HG03432 (cell line): ENCODE data around the gene CAMTA1.

ENCODE experiments used
- ATAC-seq: cut with Tn5 transposase; IDR thresholded peaks from one replicate; pipeline ENCODE4 v1.9.1; 2021; ENCODE audit warnings: mild to moderate bottlenecking, moderate library complexity; ENCODE audit not compliant: unreplicated experiment

CAMTA1 gene

DNA sequence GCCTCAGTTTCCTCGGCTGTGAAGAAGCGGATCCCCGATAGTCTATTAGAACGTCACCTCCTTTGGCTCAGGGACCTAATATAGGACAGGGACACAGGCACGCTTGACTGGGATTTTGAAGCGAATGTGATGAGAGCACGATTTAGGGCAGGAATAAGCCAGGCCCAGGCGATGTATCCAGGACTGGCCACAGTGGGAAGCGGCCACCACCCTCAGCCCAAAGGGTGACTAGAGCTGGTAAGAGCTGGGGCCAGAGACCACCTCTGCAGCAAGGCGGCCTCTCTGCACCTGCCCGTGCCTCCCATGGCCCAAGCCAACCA lies 885.9 kb downstream of the CAMTA1 start:
- no peak for ATAC-seq

GRCh38 chr1:7671676-7672075 lies 886.4 kb downstream of the CAMTA1 start:
- ATAC-seq: no peak

DNA sequence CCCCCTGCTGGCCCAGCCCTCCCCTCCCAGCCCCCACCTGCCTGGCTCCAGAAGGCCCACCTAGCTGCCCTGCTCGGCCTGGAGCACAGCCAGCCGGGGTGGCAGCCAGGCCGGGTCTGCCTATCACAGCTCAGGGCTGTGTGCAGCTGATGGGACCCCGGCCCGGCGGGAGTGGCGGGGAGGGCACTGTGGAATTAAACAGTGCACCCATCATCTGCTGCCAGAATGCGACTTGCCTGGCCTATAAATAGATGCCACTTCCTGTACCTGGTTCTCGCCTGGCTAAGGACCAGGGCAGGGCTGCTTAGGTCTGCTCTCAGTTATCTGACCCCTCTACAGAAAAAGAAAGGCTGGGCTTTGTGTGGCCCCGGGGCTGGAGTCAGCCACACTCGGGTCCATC lies 887.6 kb downstream of the CAMTA1 start:
- no peak for ATAC-seq

- no peak for ATAC-seq
Observed at GRCh38 chr1:7674972-7675371, 889.7 kb downstream of the CAMTA1 start.

DNA sequence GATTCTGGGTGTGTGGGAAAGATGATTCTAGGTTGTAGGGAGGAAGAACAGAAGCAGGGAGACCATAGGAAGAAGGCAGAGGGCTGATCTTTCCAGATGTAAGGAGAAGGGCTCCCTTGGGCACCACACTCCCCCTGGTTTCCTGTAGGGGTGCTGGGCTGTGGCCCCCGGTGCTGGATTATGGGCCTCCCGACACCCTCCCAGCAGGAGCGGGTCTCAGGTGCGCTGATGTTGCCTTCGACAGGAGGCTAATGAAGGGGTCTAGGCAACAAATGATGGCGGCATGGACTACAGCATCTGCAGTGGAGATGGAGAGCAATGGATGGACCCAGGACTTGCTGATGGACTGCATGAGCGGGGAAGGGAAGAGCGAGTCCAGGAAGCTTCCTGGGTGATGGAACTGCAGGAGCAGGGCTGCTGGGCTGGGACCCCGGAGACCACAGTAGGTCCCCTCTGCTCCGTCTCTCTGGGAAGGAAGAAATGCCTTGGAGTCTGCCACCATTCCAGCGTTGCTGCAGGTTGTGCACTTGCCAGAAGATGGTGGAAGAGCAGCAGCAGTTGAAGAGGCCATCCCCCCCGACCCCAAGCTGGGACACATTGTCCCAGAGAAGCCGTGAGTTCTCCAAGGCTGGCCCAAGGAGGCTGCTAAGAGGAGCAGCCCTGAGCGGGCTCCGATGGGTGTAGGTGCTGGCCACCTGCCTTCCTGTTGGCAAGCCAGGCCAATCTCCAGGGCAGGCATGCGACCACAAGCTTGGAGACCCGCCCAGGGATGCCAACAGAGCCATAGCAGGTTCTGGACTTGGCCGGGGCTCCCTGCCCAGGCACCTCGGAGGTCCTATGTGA lies 890.4 kb downstream of the CAMTA1 start:
- ATAC-seq: no peak

DNA sequence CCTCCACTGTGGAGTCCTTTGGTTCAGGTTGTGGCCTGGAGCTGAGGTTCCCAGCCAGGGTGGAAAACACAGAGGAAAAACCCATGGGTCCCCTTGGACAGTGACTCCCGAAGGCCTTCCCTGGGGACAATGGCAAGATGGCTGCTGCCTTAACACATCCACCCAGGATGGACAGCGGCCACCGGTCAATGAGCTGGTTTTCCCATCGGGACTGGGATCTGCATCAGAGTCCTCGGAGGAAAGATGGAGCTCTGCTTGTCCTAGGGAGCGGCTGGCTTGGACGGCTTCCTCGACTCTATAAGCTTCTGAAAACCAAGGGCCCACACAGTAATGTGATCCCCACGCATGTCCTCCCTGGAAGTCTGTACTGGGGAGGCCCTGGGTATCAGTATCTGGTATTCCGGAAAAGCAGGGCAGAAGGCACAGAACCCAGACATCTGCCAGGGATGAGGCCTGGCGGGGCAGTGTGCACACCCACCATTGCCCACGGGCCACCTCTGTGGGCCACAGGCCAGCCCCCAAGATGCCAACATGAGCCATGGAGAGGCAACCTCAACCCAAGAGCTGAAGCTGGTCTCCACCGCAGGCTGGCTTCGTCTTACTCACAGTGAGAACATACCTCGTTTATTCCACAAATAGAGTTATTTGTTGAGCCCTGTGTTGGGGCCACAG lies 891.2 kb downstream of the CAMTA1 start:
- no peak for ATAC-seq

- no peak for ATAC-seq
Observed at GRCh38 chr1:7677111-7677510, 891.9 kb downstream of the CAMTA1 start.

DNA sequence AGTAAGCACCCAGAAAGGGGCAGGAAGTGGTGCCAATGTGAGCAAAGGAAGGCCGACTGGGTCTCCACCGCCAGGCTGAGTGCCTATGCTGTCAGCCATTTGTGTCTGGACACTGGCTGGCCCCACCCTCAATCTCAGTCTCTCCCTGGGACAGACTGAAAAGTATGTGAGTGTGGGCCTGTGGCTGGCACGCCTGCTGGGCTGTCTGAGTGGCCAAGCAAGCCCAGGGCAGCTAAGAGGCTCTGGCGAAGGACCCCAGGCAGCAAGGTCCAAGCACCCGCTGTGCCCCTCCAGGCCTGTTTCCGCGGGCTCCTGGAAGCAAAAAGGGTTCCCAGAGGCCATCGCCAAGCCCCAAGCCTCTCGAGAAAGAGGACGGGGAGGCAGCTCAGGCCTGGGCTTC lies 892.6 kb downstream of the CAMTA1 start:
- ATAC-seq: no peak

DNA sequence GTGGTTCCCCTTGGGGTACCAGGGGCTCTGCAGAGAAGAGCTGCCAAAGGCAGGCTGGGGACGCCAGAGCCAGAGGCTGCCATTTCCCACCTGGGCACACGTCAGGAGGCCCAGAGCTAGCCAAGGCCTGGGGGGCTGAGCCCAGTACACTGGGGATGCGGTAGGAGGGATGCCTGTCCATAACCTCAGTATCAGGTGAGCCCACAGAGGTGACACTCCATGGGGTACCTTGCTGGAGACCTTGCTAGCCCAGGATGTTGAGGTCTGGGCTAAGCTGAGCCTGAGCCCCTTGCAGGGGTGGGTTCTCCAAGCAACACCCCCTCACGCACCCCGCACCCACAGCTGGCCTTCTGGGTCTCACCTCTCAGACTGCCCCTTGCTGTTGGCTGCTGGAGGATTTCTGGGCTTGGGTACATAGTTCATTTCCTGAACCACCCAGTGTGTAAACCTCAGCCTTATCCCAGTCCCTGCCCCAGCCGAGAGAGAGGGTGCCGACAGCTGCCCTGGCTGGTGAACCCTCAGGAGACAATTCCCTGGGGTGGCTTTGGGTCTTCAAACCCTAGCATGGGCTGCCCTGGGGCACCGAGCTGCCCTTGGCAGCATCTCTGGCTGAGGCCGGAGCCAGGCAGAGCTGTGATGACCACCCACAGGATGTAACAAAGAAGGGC lies 893.4 kb downstream of the CAMTA1 start:
- no peak for ATAC-seq

GRCh38 chr1:7679159-7679872 lies 894.1 kb downstream of the CAMTA1 start:
- ATAC-seq: no peak

- no peak for ATAC-seq
Observed at GRCh38 chr1:7679873-7680206, 894.6 kb downstream of the CAMTA1 start.

DNA sequence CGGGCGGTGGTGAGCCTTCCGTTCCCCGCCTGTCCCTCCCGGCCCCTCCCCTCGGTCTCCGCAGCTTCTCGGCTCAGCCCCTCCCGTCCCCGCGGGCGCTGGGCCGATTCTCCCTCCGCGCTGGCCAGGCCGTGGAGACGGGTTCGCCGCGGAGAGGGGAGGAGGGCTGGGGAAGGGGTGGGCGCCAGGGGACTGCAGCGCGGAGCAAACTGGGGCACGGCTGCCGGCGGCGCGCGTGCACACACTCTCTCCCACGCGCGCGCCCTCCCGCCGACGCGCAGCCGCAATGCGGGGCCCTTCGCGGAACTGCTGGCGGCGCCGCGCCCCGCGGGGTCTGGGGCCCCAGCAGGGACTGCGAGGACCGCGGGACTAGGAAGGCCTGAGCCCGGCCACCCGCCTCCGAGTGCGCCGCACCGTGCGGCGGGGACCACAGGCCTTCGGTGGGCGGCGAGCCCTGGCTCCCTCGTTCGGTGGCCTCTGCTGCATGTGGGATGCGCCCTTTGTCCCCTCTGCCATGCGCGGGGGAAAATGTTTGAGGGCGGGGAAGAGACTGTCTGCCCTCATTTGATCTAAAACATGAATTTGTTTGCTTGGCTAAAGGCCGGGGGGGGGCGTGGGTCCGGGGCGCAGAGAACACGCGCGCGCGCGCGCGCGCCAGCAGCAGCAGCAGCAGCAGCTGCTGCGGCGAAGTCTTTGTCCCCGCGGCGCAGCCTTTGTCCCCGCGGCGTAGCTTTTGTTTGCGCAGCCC lies 895.1 kb downstream of the CAMTA1 start:
- no peak for ATAC-seq

- ATAC-seq: no peak
Observed at GRCh38 chr1:7680955-7681268, 895.7 kb downstream of the CAMTA1 start.

DNA sequence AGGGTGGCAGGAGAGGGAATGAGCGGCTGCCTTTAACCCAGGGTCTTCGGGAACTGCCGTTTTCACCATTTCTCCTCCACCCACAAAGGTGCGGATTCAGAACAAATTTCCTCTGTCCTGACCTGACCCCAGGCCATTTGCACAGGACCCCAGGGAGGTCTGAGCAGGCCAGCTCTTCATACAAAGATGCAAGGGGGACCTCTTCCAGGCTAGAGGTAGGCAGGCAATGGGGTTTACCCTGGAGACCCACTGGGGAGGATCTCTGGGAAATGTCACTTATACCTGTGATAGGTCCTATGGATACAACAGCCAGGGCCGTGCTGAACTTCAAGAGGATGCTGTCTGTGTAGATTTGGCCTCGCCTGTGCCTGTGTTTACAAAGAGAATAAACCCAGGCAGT lies 896.1 kb downstream of the CAMTA1 start:
- ATAC-seq: no peak

DNA sequence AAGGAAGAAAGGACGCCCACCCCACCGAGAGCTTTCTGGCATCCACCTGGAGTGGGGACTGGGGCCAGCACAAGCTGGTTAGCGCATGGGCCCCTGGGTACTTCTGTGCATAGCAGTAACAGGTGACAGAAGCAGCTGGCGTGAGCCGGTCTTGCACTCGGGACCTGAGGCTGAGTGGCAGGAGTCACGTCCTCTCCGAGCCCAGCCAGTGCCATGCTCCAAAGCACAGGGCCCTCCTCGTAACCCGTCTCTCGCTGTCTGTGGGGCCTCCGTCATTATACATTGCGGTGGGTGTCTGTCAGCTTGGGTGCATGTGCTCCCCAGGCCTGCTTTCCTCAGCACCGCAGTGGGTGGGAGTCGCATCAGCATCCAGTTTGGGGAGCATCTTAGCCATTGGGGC lies 898.3 kb downstream of the CAMTA1 start:
- ATAC-seq: no peak

GRCh38 chr1:7684132-7684531 lies 898.9 kb downstream of the CAMTA1 start:
- ATAC-seq: no peak

GRCh38 chr1:7684861-7685635 lies 899.8 kb downstream of the CAMTA1 start:
- ATAC-seq: no peak

- ATAC-seq: no peak
Observed at GRCh38 chr1:7686301-7686850, 901.1 kb downstream of the CAMTA1 start.

DNA sequence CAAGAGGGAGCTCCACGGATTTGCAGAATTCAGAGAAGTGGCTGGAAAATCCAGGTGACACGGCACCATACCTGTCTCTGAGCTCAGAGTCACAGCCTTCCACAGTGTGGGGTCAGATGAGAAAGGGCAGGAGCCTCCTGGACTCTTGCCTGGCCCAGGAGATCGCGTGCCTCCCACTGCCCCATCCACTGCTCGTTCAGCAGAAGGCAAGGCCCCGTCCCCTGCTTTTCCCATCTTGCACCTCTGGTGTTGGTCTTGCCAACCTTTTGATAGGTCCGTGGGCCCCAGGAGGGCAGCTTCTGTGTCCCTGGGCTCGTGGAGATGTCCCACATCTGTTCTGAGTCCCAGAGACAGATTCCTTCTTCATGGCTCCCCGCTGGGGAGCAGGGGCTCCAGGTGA lies 902.2 kb downstream of the CAMTA1 start:
- no peak for ATAC-seq

DNA sequence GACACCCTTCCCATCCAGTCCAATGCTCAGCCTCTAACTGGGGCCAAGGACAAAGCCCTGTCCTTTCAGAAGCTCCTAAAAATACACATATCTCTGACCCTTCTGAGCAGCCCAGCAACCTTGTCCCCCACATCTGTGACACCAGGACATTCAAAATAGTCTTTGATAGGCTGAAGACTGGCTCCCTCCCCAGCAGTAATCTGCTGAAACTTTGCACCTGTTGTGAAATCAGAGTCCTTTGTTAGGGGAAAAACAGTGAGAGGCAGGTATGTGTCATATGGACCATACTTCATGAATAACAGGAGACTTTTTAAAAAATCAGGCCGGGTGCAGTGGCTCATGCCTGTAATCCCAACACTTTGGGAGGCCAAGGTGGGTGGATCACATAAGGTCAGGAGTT lies 903.4 kb downstream of the CAMTA1 start:
- ATAC-seq: no peak
